Head of caudate nucleus (tissue), 42 donors: Measurements from ENCODE around the gene RALBP1.
"Not testable (repeated sequence)": the region's sequence is repeated elsewhere in the genome, so short reads cannot be mapped to it uniquely, and the experiment has no call there.

Experiments
- DNase-seq, 42 donors: peaks; one replicate each; pipeline versions ENCODE4 v3.0.0 to v3.0.0-alpha.2; 2020 to 2021; ENCODE audit warnings: mixed read lengths in 7 of 42
- intact Hi-C: fragments of 100-400 bp; cut with DNase I; formaldehyde crosslinking; loops from one replicate; pipeline ENCODE4 v1.15.0; 2022

RALBP1 gene

GRCh38 chr18:9474983-9475642, at the start of gene RALBP1:
Gene RALBP1, plus strand, starts transcription at chr18:9475513. Its CDS starts 37,533 bp downstream, at chr18:9513046.
- peak; percentile 98 to 100 (median 100) for DNase-seq
- intact Hi-C loops: loop anchor here (5.0 kb wide), 1 partner anchor 138 kb away; no protein-coding TSS in a partner anchor

- DNase-seq: peak in 1 of 42 donors; percentile 36
- intact Hi-C loops: no loop called here
Measured at GRCh38 chr18:9426753-9427152, 48.6 kb upstream of the RALBP1 start.

- DNase-seq: peak in 1 of 42 donors; percentile 21
- intact Hi-C loops: no loop called here
Measured at GRCh38 chr18:9428301-9428706, 47.0 kb upstream of the RALBP1 start.

- intact Hi-C loops: no loop called here
- DNase-seq: peak in 1 of 42 donors; percentile 5
Measured at GRCh38 chr18:9428862-9429661, 46.3 kb upstream of the RALBP1 start.

- intact Hi-C loops: no loop called here
- peak in 1 of 42 donors; percentile 31 for DNase-seq
Measured at GRCh38 chr18:9429662-9429993, 45.7 kb upstream of the RALBP1 start.

- intact Hi-C loops: not testable (repeated sequence)
- DNase-seq: peak in 1 of 42 donors; percentile 3
Measured at GRCh38 chr18:9430315-9430714, 45.0 kb upstream of the RALBP1 start.

GRCh38 chr18:9431296-9431695, 44.0 kb upstream of the RALBP1 start:
- intact Hi-C loops: no loop called here
- DNase-seq: no peak

- intact Hi-C loops, DNase-seq: not testable (repeated sequence)
Measured at GRCh38 chr18:9433122-9433521, 42.2 kb upstream of the RALBP1 start.

GRCh38 chr18:9433671-9434121, 41.6 kb upstream of the RALBP1 start:
- no peak for DNase-seq
- intact Hi-C loops: no loop called here

- no peak for DNase-seq
- intact Hi-C loops: no loop called here
Measured at GRCh38 chr18:9434122-9434701, 41.1 kb upstream of the RALBP1 start.

- no peak for DNase-seq
- intact Hi-C loops: no loop called here
Measured at GRCh38 chr18:9435041-9435440, 40.3 kb upstream of the RALBP1 start.

- DNase-seq: no peak
- intact Hi-C loops: no loop called here
Measured at GRCh38 chr18:9436206-9436929, 38.9 kb upstream of the RALBP1 start.

GRCh38 chr18:9437021-9437437, 38.3 kb upstream of the RALBP1 start:
- intact Hi-C loops: no loop called here

GRCh38 chr18:9437672-9438071, 37.6 kb upstream of the RALBP1 start:
- intact Hi-C loops: no loop called here
- no peak for DNase-seq

More at GRCh38 chr18:9437021-9437437, 38.3 kb upstream of the RALBP1 start:
- DNase-seq: no peak

GRCh38 chr18:9441061-9441460, 34.3 kb upstream of the RALBP1 start:
- intact Hi-C loops: no loop called here

GRCh38 chr18:9444549-9444948, 30.8 kb upstream of the RALBP1 start:
- intact Hi-C loops: no loop called here
- no peak for DNase-seq

More at GRCh38 chr18:9441061-9441460, 34.3 kb upstream of the RALBP1 start:
- DNase-seq: no peak

- no peak for DNase-seq
- intact Hi-C loops: no loop called here
Measured at GRCh38 chr18:9446839-9447238, 28.5 kb upstream of the RALBP1 start.

- no peak for DNase-seq
Measured at GRCh38 chr18:9447334-9447733, 28.0 kb upstream of the RALBP1 start.

More at GRCh38 chr18:9447334-9447733, 28.0 kb upstream of the RALBP1 start:
- intact Hi-C loops: no loop called here
